ENCODE data around the gene CRKL. TPM values are rescaled to one million over a fixed set of nuclear protein-coding genes. Genes with fewer than 3 reads are reported as not detected.

The CRKL gene
- total RNA-seq, 1 donor from 2014 or later: 86.3 TPM

DNA sequence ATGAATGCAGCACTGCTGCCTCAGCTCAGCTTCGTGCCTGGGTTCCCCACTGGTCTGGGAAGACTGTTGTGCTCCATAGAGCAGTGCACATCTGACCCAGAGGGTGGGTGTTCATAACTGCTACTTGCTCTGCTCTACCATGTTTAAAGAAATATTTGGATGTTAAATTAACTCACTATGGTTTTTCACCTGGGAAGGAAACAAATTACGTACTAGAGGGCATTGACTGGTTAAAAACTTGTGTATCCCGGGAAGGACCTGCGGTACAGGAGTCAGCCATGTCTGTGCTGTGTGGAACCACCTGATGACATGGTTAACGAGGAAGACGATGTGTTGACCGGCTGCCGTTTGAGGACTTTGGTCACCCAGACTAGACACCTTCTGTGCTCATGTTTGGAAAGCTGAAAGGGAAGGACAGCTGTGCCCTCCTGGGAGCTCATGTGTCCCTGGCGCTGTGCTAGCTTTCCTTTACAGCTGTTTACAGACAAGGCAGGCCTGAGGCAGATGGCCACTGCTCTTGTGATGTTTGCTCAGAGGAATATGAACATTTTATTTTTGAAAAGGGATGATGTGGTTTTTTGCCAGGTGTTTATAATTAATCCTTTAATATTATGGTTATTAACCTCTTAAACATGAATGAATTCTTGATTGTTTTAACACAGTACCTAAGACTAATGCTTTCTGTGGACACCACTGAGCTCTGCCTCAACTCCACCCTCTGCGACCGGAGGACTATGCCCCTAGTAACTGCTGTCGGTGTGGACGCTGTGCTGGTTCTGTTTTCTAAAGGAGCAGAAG is 35.5 kb downstream of the CRKL start:
- TF ChIP-seq, protein P1, sequence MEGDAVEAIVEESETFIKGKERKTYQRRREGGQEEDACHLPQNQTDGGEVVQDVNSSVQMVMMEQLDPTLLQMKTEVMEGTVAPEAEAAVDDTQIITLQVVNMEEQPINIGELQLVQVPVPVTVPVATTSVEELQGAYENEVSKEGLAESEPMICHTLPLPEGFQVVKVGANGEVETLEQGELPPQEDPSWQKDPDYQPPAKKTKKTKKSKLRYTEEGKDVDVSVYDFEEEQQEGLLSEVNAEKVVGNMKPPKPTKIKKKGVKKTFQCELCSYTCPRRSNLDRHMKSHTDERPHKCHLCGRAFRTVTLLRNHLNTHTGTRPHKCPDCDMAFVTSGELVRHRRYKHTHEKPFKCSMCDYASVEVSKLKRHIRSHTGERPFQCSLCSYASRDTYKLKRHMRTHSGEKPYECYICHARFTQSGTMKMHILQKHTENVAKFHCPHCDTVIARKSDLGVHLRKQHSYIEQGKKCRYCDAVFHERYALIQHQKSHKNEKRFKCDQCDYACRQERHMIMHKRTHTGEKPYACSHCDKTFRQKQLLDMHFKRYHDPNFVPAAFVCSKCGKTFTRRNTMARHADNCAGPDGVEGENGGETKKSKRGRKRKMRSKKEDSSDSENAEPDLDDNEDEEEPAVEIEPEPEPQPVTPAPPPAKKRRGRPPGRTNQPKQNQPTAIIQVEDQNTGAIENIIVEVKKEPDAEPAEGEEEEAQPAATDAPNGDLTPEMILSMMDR (IDR thresholded peaks at IDR 0.05; ENCODE audit: unreplicated experiment): no peak
- no peaks in the 10 kb centered on the region for H3K9me3 Mint-ChIP-seq (ENCODE audit: low read depth)
- peaks cover 3% of the 10 kb centered on the region for H3K27me3 Mint-ChIP-seq
- peak overlapping the region; percentile 95 for H3K27ac Mint-ChIP-seq
- H3K36me3 Mint-ChIP-seq (ENCODE audit: insufficient read depth): peaks cover 16% of the 10 kb centered on the region
- H3K4me1 Mint-ChIP-seq (ENCODE audit: low read depth): peaks cover 56% of the 10 kb centered on the region
- DNase-seq (ENCODE audit: low spot score, unreplicated experiment): no peak
- peak overlapping the region; percentile 41 for H3K4me3 Mint-ChIP-seq (ENCODE audit: low read depth)

DNA sequence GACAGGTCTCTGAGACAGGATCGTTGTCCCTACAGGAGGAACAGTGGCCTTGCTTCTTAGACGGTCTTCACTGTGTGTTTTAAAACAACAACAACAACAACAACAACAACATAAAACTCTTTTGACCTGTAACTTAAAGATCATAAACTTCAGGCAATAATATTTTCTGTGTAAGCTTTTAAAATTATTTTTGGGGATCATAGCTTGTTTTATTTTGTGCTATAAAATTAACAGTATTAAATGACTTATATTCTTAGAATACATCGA is 36.1 kb downstream of the CRKL start:
- TF ChIP-seq, protein P1 (IDR thresholded peaks at IDR 0.05; ENCODE audit: unreplicated experiment): no peak
- Mint-ChIP-seq H3K4me1 (ENCODE audit: low read depth) (peaks cover 53% of the 10 kb centered on the region), H3K36me3 (ENCODE audit: insufficient read depth) (peaks cover 16% of the 10 kb centered on the region), H3K27me3 (peaks cover 7% of the 10 kb centered on the region), H3K4me3 (ENCODE audit: low read depth) (no peak overlapping the region), H3K9me3 (ENCODE audit: low read depth) (no peaks in the 10 kb centered on the region), H3K27ac (peak overlapping the region; percentile 95)
- DNase-seq (ENCODE audit: low spot score, unreplicated experiment): no peak

DNA sequence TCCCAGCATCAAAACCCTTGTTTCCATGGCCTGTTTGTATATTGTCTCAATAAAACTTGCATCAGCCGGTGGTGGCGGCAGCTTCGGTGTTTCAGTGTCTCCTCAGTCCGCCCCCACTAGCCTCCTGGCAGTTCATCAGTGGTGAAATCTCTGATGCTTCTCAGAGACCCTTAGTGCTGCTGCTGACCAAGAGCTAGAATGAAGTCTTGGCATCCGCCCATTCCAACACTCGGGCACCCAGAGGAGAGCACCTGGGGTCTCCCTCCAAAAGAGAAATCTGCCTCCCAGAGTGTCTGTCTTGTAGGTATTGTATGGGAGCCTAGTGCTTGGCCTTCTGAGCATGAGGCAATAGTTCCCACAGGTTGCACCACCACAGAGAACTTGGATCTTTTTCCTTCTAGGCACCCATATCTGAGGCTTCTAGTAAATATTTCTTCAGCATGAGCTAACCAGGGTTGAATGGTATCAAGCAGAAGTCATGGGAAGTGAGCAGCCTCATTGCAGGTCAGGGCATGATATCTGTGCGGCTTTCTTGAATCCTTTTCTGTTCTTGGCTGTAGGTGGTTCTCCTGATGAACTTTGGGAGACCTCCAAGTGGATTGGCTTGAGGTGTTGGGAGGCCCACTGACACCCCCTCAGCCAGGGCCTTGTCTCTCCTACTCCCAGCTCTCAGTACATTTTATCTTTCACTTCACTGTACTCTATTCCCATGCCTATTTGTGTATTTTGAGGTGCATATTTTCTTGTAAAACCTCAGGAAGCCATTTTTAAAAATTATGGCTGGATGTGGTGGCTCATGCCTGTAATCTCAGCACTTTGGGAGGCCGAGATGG is 36.7 kb downstream of the CRKL start:
- Mint-ChIP-seq H3K4me3 (ENCODE audit: low read depth) (peak overlapping the region; percentile 21), H3K4me1 (ENCODE audit: low read depth) (peaks cover 52% of the 10 kb centered on the region)

DNA sequence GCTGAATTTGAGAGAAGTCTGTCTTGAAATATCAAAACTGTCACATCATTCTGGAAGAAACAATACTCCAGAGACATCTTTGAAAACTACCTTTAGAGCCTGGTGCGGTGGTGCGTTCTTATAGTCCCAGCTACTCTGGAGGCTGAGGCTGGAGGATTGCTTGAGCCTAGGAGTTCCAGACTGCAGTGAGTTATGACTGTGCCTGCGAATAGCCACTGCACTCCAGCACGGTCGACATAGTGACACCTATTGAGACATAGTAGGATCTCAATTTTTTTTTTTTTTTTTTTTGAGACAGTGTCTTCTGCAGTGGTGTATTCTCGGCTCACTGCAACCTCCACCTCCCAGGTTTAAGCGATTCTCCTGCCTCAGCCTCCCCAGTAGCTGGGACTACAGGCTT is 38.3 kb downstream of the CRKL start:
- no peak for DNase-seq (ENCODE audit: low spot score, unreplicated experiment)
- TF ChIP-seq, protein P1 (IDR thresholded peaks at IDR 0.05; ENCODE audit: unreplicated experiment): no peak
- Mint-ChIP-seq H3K27ac (no peak overlapping the region), H3K4me1 (ENCODE audit: low read depth) (peaks cover 39% of the 10 kb centered on the region), H3K27me3 (peaks cover 9% of the 10 kb centered on the region), H3K4me3 (ENCODE audit: low read depth) (no peak overlapping the region), H3K9me3 (ENCODE audit: low read depth) (no peaks in the 10 kb centered on the region), H3K36me3 (ENCODE audit: insufficient read depth) (peaks cover 9% of the 10 kb centered on the region)

More for the DNA sequence above, 36.7 kb downstream of the CRKL start:
- Mint-ChIP-seq H3K9me3 (ENCODE audit: low read depth) (no peaks in the 10 kb centered on the region), H3K27me3 (peaks cover 9% of the 10 kb centered on the region), H3K36me3 (ENCODE audit: insufficient read depth) (peaks cover 16% of the 10 kb centered on the region), H3K27ac (peak overlapping the region; percentile 78)
- no peak for DNase-seq (ENCODE audit: low spot score, unreplicated experiment)
- TF ChIP-seq, protein P1 (IDR thresholded peaks at IDR 0.05; ENCODE audit: unreplicated experiment): no peak

DNA sequence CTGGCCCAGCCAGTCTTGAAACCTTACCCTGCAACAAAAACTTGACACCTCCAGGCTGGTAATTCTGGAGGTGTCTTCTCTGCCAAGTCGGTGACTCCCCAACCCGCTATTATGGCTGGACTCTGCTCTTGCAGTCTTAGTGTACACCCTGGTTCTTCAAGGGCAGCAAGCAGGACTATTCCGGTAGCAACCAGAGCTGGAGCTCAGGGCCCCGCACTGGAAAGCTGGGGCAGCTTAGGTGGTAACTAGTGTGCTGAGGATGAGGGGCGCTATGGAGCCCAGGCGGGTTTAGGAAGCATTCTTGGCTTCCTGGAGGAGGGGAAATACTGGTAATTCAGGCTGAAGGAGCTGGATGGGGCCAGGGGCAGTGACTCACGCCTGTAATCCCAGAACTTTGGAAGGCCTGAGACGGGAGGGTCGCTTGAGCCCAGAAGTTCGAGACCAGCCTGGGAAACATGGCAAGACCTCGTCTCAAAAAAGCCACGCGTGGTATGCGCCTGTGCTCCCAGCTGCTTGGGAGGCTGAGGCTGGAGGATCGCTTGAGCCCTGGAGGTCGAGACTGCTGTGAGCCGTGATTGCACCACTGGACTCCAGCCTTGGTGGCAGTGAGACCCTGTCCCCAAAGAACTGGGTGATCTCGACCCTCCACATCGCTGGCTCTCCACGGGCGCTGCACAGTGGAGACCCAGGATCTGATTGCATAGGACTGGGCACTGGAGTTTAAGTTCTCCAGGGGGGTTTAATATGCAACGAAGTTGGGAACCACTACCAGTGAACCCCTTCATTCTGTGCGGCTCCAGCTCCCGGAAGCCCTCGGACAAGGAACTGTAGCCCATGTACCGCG is 39.3 kb downstream of the CRKL start:
- Mint-ChIP-seq H3K4me3 (ENCODE audit: low read depth) (peak overlapping the region; percentile 55), H3K27me3 (peaks cover 9% of the 10 kb centered on the region), H3K4me1 (ENCODE audit: low read depth) (peaks cover 30% of the 10 kb centered on the region), H3K27ac (no peak overlapping the region), H3K9me3 (ENCODE audit: low read depth) (no peaks in the 10 kb centered on the region), H3K36me3 (ENCODE audit: insufficient read depth) (peaks cover 9% of the 10 kb centered on the region)
- DNase-seq (ENCODE audit: low spot score, unreplicated experiment): no peak
- TF ChIP-seq, protein P1 (IDR thresholded peaks at IDR 0.05; ENCODE audit: unreplicated experiment): peak; percentile 22

All from progenitor cell of endocrine pancreas (in vitro differentiated cells).